ENCODE measurements around the gene PI4K2A.

GRCh38 chr10:97715259-97715874 is 74.9 kb downstream of the PI4K2A start:
- no peak for TF ChIP-seq ZNF565 (CRISPR knock-in tag; conservative IDR thresholded peaks at IDR 0.05; ENCODE audit: low read depth)
- no peak for TF ChIP-seq TOX (CRISPR knock-in tag; IDR thresholded peaks at IDR 0.05; ENCODE audit: borderline replicate concordance)
- TF ChIP-seq ZNF70 (CRISPR knock-in tag; IDR thresholded peaks at IDR 0.05): no peak
- no peak for TF ChIP-seq PPARA (CRISPR knock-in tag; IDR thresholded peaks at IDR 0.05; ENCODE audit: borderline replicate concordance)
- no peak for TF ChIP-seq PATZ1 (CRISPR knock-in tag; IDR thresholded peaks at IDR 0.05; ENCODE audit: borderline replicate concordance)
- no peak for TF ChIP-seq ARNTL (CRISPR knock-in tag; IDR thresholded peaks at IDR 0.05; ENCODE audit: borderline replicate concordance, low read depth)
